ENCODE data around the gene ITPKB. TPM values are rescaled to one million over a fixed set of nuclear protein-coding genes. Genes with fewer than 3 reads are reported as not detected.

Gene ITPKB
- polyA plus RNA-seq, 1 of the 3 experiments (the other 2 are of a cell fraction), result 2.4 TPM

- TF ChIP-seq NFIC (IDR thresholded peaks at IDR 0.05; ENCODE audit: borderline replicate concordance), result no peak
- TF ChIP-seq RFX5 (IDR thresholded peaks at IDR 0.05; ENCODE audit: low read length), result no peak
- no peak for TF ChIP-seq EP300 (IDR thresholded peaks at IDR 0.05; ENCODE audit: borderline replicate concordance in 1 of 2, low read depth in 1 of 2, low read length in 1 of 2)
These were observed 91.4 kb downstream of the ITPKB start (continued) for GRCh38 chr1:226647719-226648118.

GRCh38 chr1:226646870-226647449 lies 92.1 kb downstream of the ITPKB start:
- H3K9me3 ChIP-seq, result no peaks in the 10 kb centered on the region
- H2AFZ ChIP-seq (ENCODE audit: low read depth), result no peak overlapping the region
- ChIA-PET CTCF (interaction anchor here (0.5 to 1.1 kb wide), 2 partner anchors 12 to 664 kb away, joined by 3 read pairs; no protein-coding TSS in a partner anchor), POLR2A (no interaction called here)
- H3K9ac ChIP-seq, result no peak overlapping the region
- H3K4me1 ChIP-seq (ENCODE audit: control insufficient read depth in 1 of 2, insufficient read depth in 2 of 2, low read depth in 1 of 2, low read length in 1 of 2), result no peaks in the 10 kb centered on the region; a peak in 1 of 4 replicates
- H4K20me1 ChIP-seq (ENCODE audit: insufficient read depth), result no peaks in the 10 kb centered on the region
- no peak overlapping the region for H3K27ac ChIP-seq (ENCODE audit: low read depth in 2 of 2, low read length in 1 of 2)
- TF ChIP-seq RCOR1 (IDR thresholded peaks at IDR 0.05; ENCODE audit: low read length) (no peak), POLR2AphosphoS5 (IDR thresholded peaks at IDR 0.05; ENCODE audit: low read depth, low read length) (no peak), FOXJ3 (CRISPR knock-in tag; IDR thresholded peaks at IDR 0.05) (no peak), JUND (IDR thresholded peaks at IDR 0.05) (no peak), RAD21 (IDR thresholded peaks at IDR 0.05; ENCODE audit: low read length) (no peak), USF2 (IDR thresholded peaks at IDR 0.05; ENCODE audit: borderline replicate concordance, low read depth, low read length) (no peak), NFIC (IDR thresholded peaks at IDR 0.05; ENCODE audit: borderline replicate concordance) (no peak), PBX3 (IDR thresholded peaks at IDR 0.05) (no peak), GABPA (IDR thresholded peaks at IDR 0.05; ENCODE audit: low read depth) (no peak), SIN3A (IDR thresholded peaks at IDR 0.05; ENCODE audit: borderline replicate concordance, low read depth, low read length) (no peak), SMC3 (IDR thresholded peaks at IDR 0.05; ENCODE audit: low read depth, low read length) (no peak), TCF12 (IDR thresholded peaks at IDR 0.05) (no peak), EP300 (IDR thresholded peaks at IDR 0.05; ENCODE audit: borderline replicate concordance in 1 of 2, low read depth in 1 of 2, low read length in 1 of 2) (no peak), TAF1 (IDR thresholded peaks at IDR 0.05; ENCODE audit: borderline replicate concordance, low read depth, low read length) (no peak)
- WGBS (ENCODE audit: low lambda C conversion rate), result 85% methylated on average over 8 of the region's 16 CpGs
- H3K36me3 ChIP-seq (replicated peaks in 1 of 2; ENCODE audit: control insufficient read depth in 1 of 2, insufficient read depth in 2 of 2, low read length in 1 of 2), result no peaks in the 10 kb centered on the region
- H3F3A ChIP-seq (replicated peaks; ENCODE audit: insufficient read depth), result no peaks in the 10 kb centered on the region
- DNase-seq, result no peak
- H3K4me3 ChIP-seq (ENCODE audit: low read depth in 2 of 2, low read length in 1 of 2), result no peak overlapping the region
- H3K27me3 ChIP-seq (ENCODE audit: insufficient read depth), result no peaks in the 10 kb centered on the region
- no peaks in the 10 kb centered on the region for H3K79me2 ChIP-seq (ENCODE audit: insufficient read depth)
- H3K4me2 ChIP-seq, result no peak overlapping the region
- no peaks in the 10 kb centered on the region for H3K9me2 ChIP-seq
